Frontal cortex (tissue), 4 donors: ENCODE results near the gene GRAP2. TPM values are rescaled to one million over a fixed set of nuclear protein-coding genes. Genes with fewer than 3 reads are reported as not detected.
"Not testable (repeated sequence)": the region's sequence is repeated elsewhere in the genome, so short reads cannot be mapped to it uniquely, and the experiment has no call there.

ENCODE experiments used
- DNase-seq, 2 donors: peaks; one replicate each; pipeline ENCODE4 v3.0.0; 2012; ENCODE audit warnings: low spot score in 2 of 2
- FAIRE-seq: peaks from 2 replicates; lab custom pipeline; 2012; peaks lifted over from hg19 to GRCh38; lab: Jason Lieb, UNC
- total RNA-seq: library from RNA; depleted of rRNA; stranded (reverse); fragments of >200 nt; gene quantifications from one replicate; pipeline ENCODE4 v1.2.3, GENCODE V29; 2014
- donor health status: control.
- donor health status: control.
- donor health status: control.

GRAP2 gene
- total RNA-seq, 1 donor from 2014 or later: 5.3 TPM

- FAIRE-seq: no peak
- no peak for DNase-seq
Measured at GRCh38 chr22:39985383-39986035, 84.6 kb downstream of the GRAP2 start.

GRCh38 chr22:39988386-39989114 is 87.7 kb downstream of the GRAP2 start:
- FAIRE-seq (no peak), DNase-seq (no peak)

- DNase-seq: no peak
Measured at GRCh38 chr22:39989633-39990032, 88.7 kb downstream of the GRAP2 start.

GRCh38 chr22:39990686-39991085 is 89.8 kb downstream of the GRAP2 start:
- no peak for DNase-seq
- no peak for FAIRE-seq

More at GRCh38 chr22:39989633-39990032, 88.7 kb downstream of the GRAP2 start:
- FAIRE-seq: no peak

GRCh38 chr22:39991159-39991860 is 90.4 kb downstream of the GRAP2 start:
- no peak for DNase-seq
- no peak for FAIRE-seq

GRCh38 chr22:39992088-39992826 is 91.4 kb downstream of the GRAP2 start:
- no peak for FAIRE-seq

GRCh38 chr22:39992894-39993293 is 92.0 kb downstream of the GRAP2 start:
- not testable (repeated sequence) for DNase-seq

More at GRCh38 chr22:39992088-39992826, 91.4 kb downstream of the GRAP2 start:
- no peak for DNase-seq

GRCh38 chr22:39994041-39994565 is 93.2 kb downstream of the GRAP2 start:
- DNase-seq (no peak), FAIRE-seq (no peak)

More at GRCh38 chr22:39992894-39993293, 92.0 kb downstream of the GRAP2 start:
- not testable (repeated sequence) for FAIRE-seq

- DNase-seq: peak; percentile 48 to 51
- no peak for FAIRE-seq
Measured at GRCh38 chr22:39994566-39995392, 93.9 kb downstream of the GRAP2 start, which contains the start of gene FAM83F. TSS of gene FAM83F (plus strand) at chr22:39994954. CDS start at chr22:39995043, 89 bp downstream.

GRCh38 chr22:39995393-39996252 is 94.7 kb downstream of the GRAP2 start:
- no peak for DNase-seq
- FAIRE-seq: no peak

GRCh38 chr22:39996732-39997131 is 95.8 kb downstream of the GRAP2 start:
- no peak for DNase-seq

GRCh38 chr22:39997421-39997820 is 96.5 kb downstream of the GRAP2 start:
- FAIRE-seq: no peak
- no peak for DNase-seq

More at GRCh38 chr22:39996732-39997131, 95.8 kb downstream of the GRAP2 start:
- no peak for FAIRE-seq

GRCh38 chr22:39997939-39998726 is 97.2 kb downstream of the GRAP2 start:
- FAIRE-seq: no peak
- DNase-seq: no peak

GRCh38 chr22:39999144-39999757 is 98.4 kb downstream of the GRAP2 start:
- FAIRE-seq (no peak), DNase-seq (no peak)

- no peak for FAIRE-seq
- no peak for DNase-seq
Measured at GRCh38 chr22:40000171-40000570, 99.3 kb downstream of the GRAP2 start.

GRCh38 chr22:40001106-40001505 is 100.2 kb downstream of the GRAP2 start:
- no peak for FAIRE-seq
- DNase-seq: no peak
